NCI-H1417 treated with DMSO at 0.1 percent for 48 hours (cell line): Measurements from ENCODE around the gene MAB21L4.

Experiments used
- DNase-seq: peaks from one replicate; lab custom pipeline; 2025; lab: John Stamatoyannopoulos, UW

MAB21L4 gene

DNA sequence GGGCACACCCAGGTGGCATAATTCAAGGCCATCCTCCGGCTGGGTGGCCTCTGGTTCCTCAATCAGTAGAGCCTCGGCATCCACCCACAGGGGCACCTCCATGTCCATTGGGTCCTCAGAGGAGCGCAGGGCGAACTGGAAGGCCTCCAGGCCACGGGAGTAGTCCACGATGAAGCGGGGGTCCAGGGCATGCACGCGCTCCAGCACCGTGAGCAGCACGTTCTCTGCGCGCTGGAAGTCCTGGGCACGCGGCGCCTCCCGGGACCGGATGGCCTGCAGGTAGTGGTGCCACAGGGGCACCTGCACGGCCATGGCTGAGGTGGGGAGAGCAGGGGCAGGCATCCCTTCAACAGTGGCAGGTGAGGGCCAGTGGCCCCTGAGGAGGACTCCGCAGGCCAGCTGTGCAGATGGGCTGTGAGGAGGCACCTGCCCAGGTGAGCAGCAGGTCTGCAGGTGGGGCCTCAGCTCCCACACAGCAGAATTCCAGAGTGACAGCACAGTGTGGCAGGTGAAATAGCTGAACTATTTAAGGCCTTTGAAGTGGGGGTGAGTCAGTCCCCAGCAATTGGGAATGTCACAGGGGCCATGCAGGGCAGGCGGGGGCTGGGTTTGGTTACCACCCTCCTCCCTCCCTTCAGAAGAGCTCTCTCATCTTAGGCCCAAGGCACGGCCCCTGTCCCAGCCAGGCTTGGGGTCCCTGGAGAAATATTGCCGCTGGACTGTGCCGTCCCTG is at the start of gene MAB21L4:
Gene MAB21L4 (minus strand): TSS at position 501 of the 733 bp plus-strand sequence. CDS start 159 bp downstream, at position 342.
- no peak for DNase-seq

DNA sequence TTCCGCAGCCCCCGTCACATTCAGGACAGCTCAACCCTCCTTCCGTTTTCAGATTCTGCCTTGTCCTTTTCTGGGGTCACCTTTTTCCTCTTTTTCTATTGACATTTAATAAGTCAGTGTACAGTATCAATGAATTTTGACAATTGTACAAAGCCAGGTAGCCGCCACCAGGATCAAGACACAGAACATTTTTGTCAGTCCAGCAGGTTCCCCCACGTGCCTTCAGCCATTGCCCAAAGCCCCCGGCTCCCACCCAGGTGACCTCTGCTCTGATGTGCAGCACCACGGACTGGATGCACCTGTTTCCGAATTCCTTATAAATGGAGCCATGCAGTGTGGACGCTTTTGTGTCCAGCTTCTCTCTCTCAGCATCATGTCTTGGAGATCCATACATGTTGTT is 40.1 kb upstream of the MAB21L4 start:
- no peak for DNase-seq

DNA sequence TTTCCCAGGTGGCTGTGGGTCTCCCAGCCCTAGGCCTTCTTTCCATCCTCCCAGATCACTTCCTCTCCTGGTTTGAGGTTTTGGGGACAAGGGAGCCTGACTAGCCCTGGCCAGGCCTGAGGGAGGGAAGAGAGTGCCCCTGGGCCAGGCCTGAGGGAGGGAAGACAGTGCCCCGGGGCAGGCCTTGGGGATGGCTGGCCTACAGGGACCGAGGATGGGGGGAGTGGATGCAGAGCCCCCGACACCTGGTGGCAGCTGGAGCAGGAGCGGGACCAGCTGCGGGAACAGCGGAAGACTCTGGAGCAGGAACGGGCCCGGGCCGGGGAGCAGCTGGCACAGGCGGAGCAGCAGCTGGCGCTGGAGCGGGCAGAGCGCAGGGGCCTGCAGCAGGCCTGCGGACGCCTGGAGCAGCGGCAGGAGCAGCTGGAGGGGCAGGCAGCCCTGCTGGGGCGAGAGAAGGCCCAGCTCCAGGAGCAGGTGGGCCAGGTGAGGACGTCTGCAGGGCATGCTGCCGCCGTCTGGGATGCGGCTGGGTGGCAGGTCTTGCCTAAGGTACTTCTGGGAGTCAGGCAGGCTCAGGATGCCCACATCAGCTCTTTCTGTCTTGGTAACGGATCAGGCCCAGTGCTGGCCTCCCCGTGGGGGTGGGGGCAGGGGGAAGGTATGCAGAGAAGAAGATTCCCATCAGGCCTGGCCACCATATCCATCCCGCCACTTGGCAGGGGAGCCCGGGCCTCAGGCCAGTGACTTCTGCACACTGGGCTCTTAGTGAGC is 39.3 kb upstream of the MAB21L4 start:
- DNase-seq = no peak

DNA sequence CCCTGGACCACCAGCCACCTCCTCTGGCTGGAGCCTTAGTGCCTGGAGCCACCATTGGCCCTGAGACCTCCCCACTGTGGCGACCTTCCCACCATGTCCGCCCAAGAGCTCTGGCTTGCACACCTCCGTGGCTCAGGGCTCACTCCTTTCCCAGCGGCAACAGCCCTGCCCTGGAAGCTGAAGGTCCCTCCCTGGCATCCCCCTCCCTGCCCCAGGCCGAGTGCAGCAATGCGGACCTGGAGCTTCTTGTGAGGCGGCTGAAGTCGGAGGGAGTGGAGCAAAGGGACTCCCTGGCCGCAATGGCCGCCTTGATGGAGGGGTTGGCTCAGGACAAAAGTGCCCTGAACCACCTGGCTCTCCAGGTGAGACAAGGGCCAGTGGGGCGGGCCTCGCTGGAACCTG is 38.7 kb upstream of the MAB21L4 start:
- no peak for DNase-seq

DNA sequence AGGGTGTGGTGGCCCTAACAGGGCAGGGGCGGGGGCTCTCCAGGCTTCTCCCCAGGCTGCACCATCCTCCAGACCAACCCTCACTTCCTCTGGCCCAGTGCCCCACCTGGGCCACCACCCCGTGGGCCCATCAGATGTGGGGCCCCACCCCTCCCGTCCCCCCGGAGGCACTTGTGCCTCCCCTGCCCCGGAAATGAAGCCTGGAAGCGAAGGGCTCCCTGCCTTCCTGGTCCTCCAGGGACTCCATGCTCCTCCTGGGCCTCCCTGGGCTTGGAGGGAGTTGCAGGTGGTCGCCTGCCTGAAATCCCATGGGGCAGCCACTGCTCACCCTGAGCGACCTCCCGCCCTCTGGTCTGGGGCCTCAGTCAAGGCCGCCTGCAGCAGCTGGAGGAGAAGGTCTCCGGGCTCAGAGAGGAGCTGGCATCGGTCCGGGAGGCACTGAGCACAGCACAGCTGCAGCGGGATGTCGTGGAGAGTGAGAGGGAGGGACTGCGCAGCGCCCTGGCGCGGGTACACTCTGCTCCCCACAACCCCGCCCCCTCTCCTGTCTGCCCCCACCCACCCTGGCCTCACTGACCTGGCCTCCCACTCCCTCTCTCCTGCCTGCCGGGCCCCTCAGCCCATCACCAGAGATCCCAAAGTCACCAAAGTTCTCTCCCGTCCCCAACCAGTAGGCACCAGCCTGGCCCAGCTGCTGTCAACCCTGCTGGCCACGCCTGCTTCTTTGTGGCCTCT is 38.2 kb upstream of the MAB21L4 start:
- no peak for DNase-seq

DNA sequence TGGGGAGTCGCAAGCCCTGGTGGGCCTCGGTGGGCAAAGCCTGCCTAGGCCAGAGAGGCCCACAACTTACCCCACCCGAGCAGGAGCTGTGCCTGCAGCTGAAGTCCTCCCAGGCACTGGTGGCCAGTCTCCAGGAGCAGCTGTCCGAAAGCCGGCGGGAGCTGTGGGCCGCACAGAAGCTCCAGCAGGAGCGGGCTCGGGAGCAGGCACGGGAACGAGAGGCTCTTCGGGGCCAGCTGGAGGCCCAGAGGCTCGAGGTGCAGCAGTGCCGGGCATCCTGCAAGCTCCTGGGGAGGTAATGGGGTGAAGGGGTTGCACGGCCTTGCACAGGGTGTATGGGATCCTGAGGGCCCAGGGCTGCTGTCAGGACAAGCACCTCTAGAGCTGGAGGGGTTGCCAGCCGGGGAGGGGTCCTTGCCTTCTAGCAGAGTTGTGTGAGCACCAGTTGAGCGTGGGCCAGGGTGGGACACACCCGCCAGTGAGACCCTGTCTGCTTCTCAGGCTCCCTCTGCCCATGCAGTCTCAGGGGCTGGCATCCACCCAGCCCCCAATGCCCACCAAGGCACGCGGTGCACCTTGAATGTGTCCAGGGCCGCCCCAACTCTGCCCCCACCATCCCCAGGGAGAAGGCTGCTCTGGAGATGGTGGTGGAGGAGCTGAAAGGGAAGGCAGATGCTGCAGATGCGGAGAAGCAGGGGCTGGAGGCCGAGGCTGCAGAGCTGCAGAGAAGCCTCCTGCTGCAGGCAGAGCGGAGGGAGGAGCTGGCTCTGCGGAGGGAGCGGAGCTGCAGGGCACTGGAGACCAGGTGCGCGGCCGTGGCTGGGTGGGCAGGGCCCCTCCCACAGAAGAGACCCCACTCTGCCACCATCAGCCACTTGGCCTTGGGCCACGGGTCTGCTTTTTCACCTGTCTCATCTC is 37.4 kb upstream of the MAB21L4 start:
- DNase-seq = no peak

DNA sequence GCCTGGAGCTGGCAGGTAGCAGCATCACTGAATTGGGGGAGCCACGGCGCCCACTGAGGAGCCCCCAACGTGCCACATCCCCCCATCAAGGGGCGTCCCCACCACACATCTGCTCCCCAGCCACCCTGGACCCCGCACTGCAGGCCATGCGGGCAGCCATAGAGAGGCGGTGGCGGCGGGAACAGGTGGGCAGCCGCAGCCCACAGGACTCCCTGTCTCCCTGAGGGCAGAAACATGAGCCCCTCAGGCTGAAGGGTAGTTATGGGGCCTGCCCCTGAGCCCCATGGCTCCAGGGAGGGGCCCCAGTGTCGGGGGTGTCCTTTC is 36.7 kb upstream of the MAB21L4 start:
- no peak for DNase-seq

DNA sequence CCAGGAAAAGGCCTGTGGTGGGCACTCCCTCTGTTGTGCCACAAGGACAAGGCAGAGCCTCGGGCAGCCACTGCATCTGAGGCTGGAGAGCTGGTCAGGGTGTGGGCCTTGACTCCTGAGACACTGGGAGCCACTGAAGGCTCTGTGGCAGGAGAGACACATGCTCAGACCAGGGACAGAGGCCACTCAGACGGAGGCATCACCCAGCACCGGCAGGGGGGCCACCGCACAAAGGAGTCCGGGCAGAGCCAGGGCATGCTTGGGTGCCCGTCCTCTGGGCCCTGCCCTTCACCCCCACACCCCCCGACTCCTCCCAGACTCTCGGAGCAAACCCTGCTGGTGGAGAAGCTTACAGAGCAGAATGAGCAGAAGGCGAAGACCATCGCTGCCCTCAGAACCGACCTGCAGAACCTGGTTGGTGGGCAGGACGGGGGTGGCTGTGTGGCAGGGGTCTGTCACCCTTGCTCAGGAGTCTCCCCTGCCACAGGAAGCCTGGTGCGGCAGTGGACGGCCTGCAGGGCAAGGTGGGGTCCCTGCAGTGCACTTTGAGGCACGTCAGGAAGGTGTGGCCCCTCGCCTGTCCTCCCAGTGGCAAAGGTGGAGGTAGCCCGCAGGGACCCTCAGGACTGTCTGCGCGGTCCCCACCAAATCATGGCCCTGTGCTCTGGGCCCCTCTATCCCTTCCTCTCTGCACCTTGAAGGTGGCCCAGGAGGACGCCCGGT is 36.2 kb upstream of the MAB21L4 start:
- no peak for DNase-seq

DNA sequence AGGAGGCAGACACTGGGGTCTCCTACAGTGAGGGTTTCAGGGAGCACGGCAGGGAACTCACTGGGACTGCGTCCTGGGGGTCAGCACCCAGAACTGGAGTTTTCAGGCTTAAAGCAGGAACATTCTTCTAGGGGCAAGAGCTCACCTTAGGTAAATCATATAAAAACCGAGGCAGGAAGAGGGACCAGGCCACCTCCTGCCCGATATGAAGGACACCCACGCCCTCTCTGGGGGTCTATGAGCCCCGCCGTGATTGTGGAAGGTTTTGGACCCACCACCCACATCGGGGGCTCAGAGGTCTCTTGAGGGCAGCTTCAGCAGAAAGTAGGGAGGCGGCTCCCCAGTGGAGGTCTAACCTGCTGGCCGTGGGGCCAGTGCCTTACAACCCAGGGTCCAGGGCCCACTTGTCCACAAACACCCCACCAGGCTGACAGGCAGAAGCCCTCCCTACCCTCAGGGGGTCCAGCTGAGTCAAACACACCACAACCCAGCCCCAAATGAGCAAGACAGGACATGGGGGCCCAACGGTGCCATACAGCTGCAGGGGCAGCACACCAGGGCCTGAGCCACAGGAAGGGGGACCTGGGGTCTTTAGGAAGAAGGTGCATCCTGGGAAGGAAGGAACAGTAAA is 35.5 kb upstream of the MAB21L4 start:
- DNase-seq = no peak

DNA sequence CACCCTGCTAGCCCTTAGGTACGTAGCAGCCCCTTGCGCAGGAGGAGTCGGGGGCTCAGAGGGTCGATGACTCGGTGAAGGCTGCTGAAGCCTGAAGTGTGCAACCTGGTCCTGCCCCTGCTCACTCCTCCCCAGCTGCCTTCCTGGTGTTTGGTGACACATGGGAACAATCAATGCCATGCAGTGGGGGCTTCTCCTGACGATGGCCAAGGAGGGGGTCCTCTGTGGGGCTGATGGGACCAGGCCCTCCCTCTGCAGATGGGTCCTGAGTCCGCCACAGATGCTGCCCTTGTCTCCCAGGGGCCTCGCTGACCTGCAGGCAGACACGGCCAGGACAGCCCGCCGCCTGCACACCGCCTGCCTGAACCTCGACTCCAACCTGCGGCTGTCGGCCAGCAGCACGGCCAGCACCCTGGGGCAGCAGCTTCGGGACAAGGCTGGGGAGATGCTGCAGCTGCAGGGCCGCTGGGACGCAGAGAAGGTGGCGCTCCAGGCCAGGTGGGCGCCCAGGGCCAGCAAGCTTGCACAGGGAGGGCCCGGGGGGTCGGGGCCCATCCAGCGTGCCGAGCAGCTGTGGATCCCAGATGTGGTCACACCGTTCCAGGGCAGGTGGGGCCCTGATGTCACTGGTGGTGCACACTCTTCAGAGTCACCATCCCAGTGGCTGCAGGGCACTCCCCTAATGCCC is 34.8 kb upstream of the MAB21L4 start:
- DNase-seq = no peak

DNA sequence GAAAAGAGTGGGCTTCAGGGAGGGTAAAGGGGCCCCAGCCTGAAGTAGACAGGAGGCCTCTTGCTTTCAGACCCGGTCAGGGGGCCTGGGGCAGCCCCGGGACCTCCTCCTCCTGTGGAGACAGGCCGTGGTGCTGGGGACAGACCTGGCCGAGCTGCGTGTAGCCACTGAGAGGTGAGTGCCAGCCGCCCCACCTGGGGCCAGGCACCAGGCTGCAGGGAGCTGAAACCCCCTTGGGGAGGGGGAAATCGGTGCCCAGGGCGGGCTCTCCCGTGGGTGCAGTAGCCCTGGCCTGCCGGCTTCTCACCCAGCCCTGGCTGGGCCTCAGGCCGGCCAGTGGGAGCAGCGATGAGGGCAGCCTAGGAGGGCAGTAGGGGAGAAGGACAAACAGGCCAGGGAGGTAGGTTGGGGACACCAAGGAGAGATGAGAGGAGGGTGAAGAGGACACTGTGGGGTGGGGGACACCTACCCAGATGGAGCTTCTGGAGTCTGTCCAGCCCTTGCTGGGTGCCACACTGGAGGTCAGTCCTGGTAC is 34.2 kb upstream of the MAB21L4 start:
- DNase-seq = no peak

DNA sequence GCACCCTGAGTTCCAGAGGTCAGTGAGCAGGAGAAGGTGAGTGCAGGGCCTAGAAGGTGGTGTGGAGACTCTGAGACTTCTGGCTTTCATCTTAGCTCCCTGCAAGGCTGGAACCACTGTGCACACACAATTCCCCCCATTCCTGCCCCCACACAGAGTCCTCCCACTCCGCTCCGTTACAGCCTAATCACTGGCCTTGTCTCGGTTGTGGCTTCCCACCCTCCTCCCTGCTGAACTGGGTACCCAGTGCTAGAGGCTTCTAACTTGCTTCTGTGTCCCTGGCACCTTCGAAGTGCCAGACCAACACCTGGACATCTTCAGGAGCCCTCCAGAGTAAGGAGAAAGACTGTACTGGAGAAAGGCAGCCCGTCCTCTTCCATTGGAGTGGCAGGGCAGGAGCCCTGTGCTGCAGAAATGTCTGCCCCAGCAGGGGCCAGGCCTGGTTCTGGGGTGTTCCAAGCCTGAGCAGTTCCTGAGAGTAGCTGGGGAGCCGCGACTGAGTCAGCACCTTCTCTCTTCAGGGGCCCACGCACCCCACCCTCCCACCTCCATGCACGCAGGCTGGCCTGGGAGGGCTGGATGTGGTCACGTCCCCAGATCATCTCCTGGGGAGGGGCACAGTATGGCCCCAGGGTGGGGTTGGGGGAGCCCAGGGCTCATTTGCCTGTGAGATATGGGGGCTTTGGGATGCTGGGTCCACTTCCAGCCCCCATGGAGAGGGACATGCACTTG is 33.6 kb upstream of the MAB21L4 start:
- no peak for DNase-seq

DNA sequence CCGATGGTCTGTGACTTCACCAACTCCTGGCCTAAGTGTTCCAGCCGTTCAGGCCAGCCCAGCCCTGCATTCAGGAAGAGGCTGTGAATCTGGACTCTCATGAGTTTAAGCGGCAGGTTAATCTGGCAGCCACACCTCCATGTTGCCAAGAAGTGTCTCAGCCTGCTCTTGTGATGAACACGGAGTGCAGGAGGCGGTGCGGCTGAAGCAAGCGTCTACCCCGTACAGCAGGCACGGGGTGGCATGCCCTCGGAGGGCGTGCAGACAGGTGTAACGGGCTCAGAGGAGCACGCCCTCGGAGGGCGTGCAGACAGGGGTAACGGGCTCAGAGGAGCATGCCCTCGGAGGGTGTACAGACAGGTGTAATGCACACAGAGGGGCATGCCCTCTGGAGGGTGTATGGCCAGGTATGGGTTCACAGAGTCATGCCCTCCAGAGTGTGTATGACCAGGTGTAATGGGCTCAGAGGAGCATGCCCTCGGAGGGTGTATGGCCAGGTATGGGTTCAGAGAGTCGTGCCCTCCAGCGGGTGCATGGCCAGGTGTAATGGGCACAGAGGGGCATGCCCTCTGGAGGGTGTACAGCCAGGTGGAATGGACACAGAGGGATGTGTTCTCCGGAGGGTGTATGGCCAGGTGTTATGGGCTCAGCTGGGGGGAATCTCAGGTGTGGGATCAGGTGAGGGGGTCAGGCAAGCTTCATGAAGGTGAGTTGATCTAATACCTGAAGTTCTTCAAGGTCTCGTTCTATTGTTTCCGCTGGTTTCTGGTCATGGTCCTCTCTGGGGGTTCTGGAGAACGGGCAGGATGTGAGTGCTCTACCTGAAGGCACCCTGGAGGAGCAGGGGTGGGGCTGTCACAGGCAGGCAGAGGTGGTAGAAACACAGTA is 32.8 kb upstream of the MAB21L4 start:
- no peak for DNase-seq

DNA sequence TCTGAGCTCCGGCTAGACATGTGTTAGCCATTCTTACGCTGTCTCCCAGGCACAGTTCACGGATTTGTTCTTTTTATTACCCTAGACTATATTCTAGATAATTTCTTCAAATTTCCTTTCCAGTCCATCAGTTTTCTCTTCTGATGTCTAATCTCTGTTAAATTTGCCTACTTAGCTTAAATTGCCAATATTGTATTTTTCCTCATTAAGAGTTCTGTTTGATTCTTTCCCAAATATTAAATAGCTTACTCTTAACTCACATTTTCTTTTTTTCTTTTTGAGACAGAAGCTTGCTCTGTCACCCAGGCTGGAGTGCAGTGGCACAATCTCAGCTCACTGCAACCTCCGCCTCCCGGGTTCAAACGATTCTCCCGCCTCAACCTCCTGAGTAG is 31.4 kb upstream of the MAB21L4 start:
- DNase-seq = no peak

DNA sequence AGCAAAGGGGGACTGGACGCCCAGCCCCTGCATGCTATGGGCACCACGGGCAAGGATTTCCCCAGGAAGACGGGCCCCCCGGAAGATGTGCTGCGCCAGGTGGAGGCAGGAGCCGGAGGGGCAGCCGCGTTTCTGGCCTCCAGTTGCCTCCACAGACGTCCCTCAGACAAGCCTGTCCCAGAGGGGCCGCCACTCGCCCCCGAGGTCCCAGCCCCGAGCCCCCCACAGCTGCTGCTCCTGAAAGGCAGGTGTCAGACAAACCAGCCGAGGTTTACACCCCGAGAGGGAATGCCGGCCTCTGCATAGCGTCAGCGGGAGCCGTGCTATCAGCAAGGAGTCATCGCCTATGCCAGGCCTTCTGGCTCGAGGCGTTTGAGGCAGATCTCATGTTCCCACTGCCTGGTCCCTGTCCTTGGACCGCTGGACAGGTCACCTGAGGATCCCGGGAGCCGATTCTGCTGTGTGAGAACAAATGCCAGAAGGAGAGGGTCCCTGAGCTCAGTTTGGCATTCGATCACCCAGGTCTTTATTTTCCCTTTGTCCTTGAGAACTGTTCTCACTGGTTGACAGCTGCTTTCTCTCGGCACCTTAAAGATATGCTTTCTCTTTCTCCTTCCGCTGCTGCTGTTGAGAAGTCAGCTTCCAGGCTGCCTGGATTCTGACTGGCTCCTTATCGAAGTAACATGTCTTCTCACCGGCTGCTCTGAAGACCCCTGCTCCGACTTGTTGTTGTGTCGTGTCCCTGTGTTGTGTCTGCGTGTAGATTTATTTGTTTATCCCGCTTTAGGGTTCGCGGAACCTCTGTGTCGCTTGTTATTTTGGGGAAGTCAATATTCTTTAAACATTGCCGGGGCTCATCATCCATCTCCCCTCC is 30.8 kb upstream of the MAB21L4 start:
- no peak for DNase-seq

DNA sequence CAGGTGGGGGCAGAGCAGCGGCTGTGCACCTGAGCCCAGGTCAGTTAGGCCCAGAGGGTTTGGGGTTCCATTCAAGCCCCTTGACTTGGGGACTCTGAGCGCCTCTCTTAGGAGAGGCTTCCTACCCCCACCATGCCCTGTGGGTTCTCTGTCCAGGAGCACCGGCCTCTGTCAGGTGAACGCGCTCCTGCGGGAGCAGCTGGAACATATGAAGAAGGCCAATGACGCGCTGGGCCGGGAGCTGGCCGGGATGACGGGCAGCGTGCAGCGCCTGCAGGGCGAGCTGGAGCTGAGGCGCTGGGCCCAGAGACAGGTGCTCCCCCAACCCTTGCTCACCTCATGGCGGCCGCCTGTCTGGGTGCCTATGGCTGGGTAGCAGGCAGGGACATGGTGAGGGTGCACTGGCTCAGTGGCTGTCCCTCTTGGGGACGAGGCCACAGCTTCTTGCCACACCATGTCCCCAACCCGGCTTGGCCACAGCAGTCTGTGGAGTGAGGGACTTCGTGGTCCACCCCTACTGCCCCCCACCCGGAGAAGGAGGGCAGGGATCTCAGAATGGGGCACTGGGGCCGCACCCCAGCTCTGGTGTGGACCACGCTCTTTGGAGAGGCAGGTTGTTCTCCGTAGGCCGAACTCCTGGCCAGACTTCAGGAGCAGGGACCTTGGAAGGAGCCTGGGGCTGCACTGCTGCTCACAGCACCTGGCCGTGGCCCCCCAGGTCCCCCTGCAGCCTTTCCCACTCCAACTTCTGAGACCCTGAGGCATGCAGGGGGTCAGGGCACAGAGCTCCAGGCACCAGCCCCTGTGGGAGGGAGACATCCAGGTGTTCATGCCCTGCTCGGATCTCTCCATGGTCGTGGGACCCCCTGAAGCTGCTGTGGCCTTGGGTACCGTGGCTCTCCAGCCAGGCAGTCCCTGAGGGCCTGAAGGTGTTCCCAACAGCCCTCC is 29.9 kb upstream of the MAB21L4 start:
- no peak for DNase-seq
